Activated CD4-positive, alpha-beta T cell treated with anti-CD3 and anti-CD28 coated beads, Interleukin-10, Interleukin-2, amounts not matched to agents 100 ng/mL and 50 ng/mL, durations not matched to agents 16 hours and 8 hours (primary cell): ENCODE measurements around the gene SMIM1.

Source experiments
- DNase-seq: peaks from one replicate; pipeline ENCODE4 v3.0.0-alpha.2; 2020

SMIM1 gene

DNA sequence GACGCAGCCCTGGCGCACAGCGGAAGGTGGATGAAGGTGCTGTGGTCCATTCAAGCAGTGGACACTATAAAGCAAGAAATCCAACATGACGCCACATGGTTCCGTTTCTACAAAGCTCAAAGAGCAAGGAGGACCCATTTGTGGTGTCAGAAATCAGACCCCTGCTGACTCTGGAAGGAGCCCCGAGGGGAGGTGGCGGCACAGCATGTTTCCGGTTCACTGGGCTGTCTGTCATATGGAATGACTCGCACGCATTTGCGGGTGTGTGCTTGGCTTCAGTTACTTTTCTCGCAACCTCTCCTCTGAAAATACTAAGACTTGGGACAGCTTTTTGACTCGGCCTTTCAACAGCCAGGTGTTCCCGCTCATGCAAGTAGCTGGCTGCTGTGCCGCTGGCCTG, 52.8 kb downstream of the SMIM1 start:
- DNase-seq, result no peak
